NCI-H187 (cell line): ENCODE results near the gene IRAK2.
"Not testable (repeated sequence)": the region's sequence is repeated elsewhere in the genome, so short reads cannot be mapped to it uniquely, and the experiment has no call there.

Experiments
- DNase-seq, 2 experiments: peaks; one replicate each; lab custom pipeline; 2025; lab: John Stamatoyannopoulos, UW

Gene IRAK2

GRCh38 chr3:10255835-10256234 lies 91.1 kb downstream of the IRAK2 start:
- DNase-seq = no peak

- no peak for DNase-seq
Observed at GRCh38 chr3:10259036-10259435, 94.3 kb downstream of the IRAK2 start.

- no peak for DNase-seq
Observed at GRCh38 chr3:10259798-10260197, 95.1 kb downstream of the IRAK2 start.

GRCh38 chr3:10260211-10260701 lies 95.5 kb downstream of the IRAK2 start:
- no peak for DNase-seq

- DNase-seq = no peak
Observed at GRCh38 chr3:10262027-10262426, 97.3 kb downstream of the IRAK2 start.

GRCh38 chr3:10263646-10264363 lies 99.1 kb downstream of the IRAK2 start:
- no peak for DNase-seq

GRCh38 chr3:10265833-10266232 lies 101.1 kb downstream of the IRAK2 start:
- no peak for DNase-seq

- not testable (repeated sequence) for DNase-seq
Observed at GRCh38 chr3:10266936-10267335, 102.2 kb downstream of the IRAK2 start.

GRCh38 chr3:10268116-10268515 lies 103.4 kb downstream of the IRAK2 start:
- no peak for DNase-seq

GRCh38 chr3:10268930-10269329 lies 104.2 kb downstream of the IRAK2 start:
- no peak for DNase-seq

GRCh38 chr3:10269443-10269842 lies 104.7 kb downstream of the IRAK2 start:
- DNase-seq = no peak

- not testable (repeated sequence) for DNase-seq
Observed at GRCh38 chr3:10272476-10272875, 107.8 kb downstream of the IRAK2 start.

- DNase-seq = no peak
Observed at GRCh38 chr3:10272977-10273376, 108.3 kb downstream of the IRAK2 start.

GRCh38 chr3:10273702-10274305 lies 109.1 kb downstream of the IRAK2 start:
- no peak for DNase-seq

- no peak for DNase-seq
Observed at GRCh38 chr3:10274601-10275000, 109.9 kb downstream of the IRAK2 start.

GRCh38 chr3:10277115-10277625 lies 112.5 kb downstream of the IRAK2 start:
- no peak for DNase-seq

- no peak for DNase-seq
Observed at GRCh38 chr3:10278501-10278900, 113.8 kb downstream of the IRAK2 start.

- DNase-seq = no peak
Observed at GRCh38 chr3:10279384-10280176, 114.9 kb downstream of the IRAK2 start.

- no peak for DNase-seq
Observed at GRCh38 chr3:10280177-10280529, 115.4 kb downstream of the IRAK2 start.

GRCh38 chr3:10280571-10280970 lies 115.9 kb downstream of the IRAK2 start:
- no peak for DNase-seq

GRCh38 chr3:10281951-10282350 lies 117.2 kb downstream of the IRAK2 start:
- no peak for DNase-seq

GRCh38 chr3:10283638-10284037 lies 118.9 kb downstream of the IRAK2 start:
- DNase-seq = no peak

GRCh38 chr3:10284496-10284895 lies 119.8 kb downstream of the IRAK2 start:
- no peak for DNase-seq
